ENCODE measurements around the gene AATK. TPM values are rescaled to one million over a fixed set of nuclear protein-coding genes. Genes with fewer than 3 reads are reported as not detected.

AATK gene
- total and polyA plus RNA-seq, 2 experiments from 2014 or later = 5.7 to 6.3 TPM

GRCh38 chr17:81182596-81182995 is 16.6 kb upstream of the AATK start:
- no peak for TF ChIP-seq EZH2 (IDR thresholded peaks at IDR 0.05; ENCODE audit: borderline replicate concordance)
- H3K9me3 ChIP-seq (ENCODE audit: low read depth) = no peaks in the 10 kb centered on the region
- H3K79me2 ChIP-seq = no peaks in the 10 kb centered on the region
- H3K4me3 ChIP-seq = no peak overlapping the region
- DNase-seq (ENCODE audit: low spot score) = no peak
- no peaks in the 10 kb centered on the region for H3K27me3 ChIP-seq
- 90% methylated on average over 5 of the region's 5 CpGs for WGBS (ENCODE audit: low lambda C conversion rate, missing lambda C conversion rate)
- H3K4me1 ChIP-seq (ENCODE audit: insufficient read depth) = no peaks in the 10 kb centered on the region
- no peaks in the 10 kb centered on the region for H3K9me2 ChIP-seq (replicated peaks; ENCODE audit: insufficient read depth)
- no peak overlapping the region for H2AFZ ChIP-seq
- H3K36me3 ChIP-seq (replicated peaks; ENCODE audit: insufficient read depth, low read depth) = no peaks in the 10 kb centered on the region
- no peaks in the 10 kb centered on the region for H4K20me1 ChIP-seq (ENCODE audit: insufficient read depth, poor library complexity, severe bottlenecking)
- H3K4me2 ChIP-seq = no peak overlapping the region
- H3K27ac ChIP-seq = no peak overlapping the region

- TF ChIP-seq CTCF (IDR thresholded peaks at IDR 0.05; ENCODE audit: poor library complexity) = no peak
- no peak for TF ChIP-seq EZH2phosphoT487 (IDR thresholded peaks at IDR 0.05; ENCODE audit: low read depth, severe bottlenecking, unreplicated experiment)
- no peak for TF ChIP-seq EZH2 (IDR thresholded peaks at IDR 0.05; ENCODE audit: borderline replicate concordance)
- no peak overlapping the region for H3K27ac ChIP-seq
- no peaks in the 10 kb centered on the region for H3K9me2 ChIP-seq (replicated peaks; ENCODE audit: insufficient read depth)
- 96% methylated on average over 9 of the region's 19 CpGs for WGBS (ENCODE audit: low lambda C conversion rate, missing lambda C conversion rate)
- no peaks in the 10 kb centered on the region for H3K36me3 ChIP-seq (replicated peaks; ENCODE audit: insufficient read depth, low read depth)
- H3K4me1 ChIP-seq (ENCODE audit: insufficient read depth) = no peaks in the 10 kb centered on the region
- DNase-seq (ENCODE audit: low spot score) = no peak
- no peak overlapping the region for H3K4me2 ChIP-seq
- H3K27me3 ChIP-seq = no peaks in the 10 kb centered on the region
- H3K4me3 ChIP-seq = no peak overlapping the region
- no peaks in the 10 kb centered on the region for H3K79me2 ChIP-seq
- H2AFZ ChIP-seq = no peak overlapping the region
- H3K9me3 ChIP-seq (ENCODE audit: low read depth) = no peaks in the 10 kb centered on the region
- H4K20me1 ChIP-seq (ENCODE audit: insufficient read depth, poor library complexity, severe bottlenecking) = no peaks in the 10 kb centered on the region
Observed at GRCh38 chr17:81181811-81182185, 15.8 kb upstream of the AATK start.

- DNase-seq (ENCODE audit: low spot score) = no peak
- no peak overlapping the region for H3K4me2 ChIP-seq
- 94% methylated on average over 37 of the region's 49 CpGs for WGBS (ENCODE audit: low lambda C conversion rate, missing lambda C conversion rate)
- H3K9me3 ChIP-seq (ENCODE audit: low read depth) = no peaks in the 10 kb centered on the region
- no peaks in the 10 kb centered on the region for H3K27me3 ChIP-seq
- no peak for TF ChIP-seq CTCF (IDR thresholded peaks at IDR 0.05; ENCODE audit: poor library complexity)
- no peak for TF ChIP-seq EZH2phosphoT487 (IDR thresholded peaks at IDR 0.05; ENCODE audit: low read depth, severe bottlenecking, unreplicated experiment)
- TF ChIP-seq EZH2 (IDR thresholded peaks at IDR 0.05; ENCODE audit: borderline replicate concordance) = no peak
- no peaks in the 10 kb centered on the region for H3K4me1 ChIP-seq (ENCODE audit: insufficient read depth)
- no peak overlapping the region for H2AFZ ChIP-seq
- no peaks in the 10 kb centered on the region for H4K20me1 ChIP-seq (ENCODE audit: insufficient read depth, poor library complexity, severe bottlenecking)
- no peaks in the 10 kb centered on the region for H3K36me3 ChIP-seq (replicated peaks; ENCODE audit: insufficient read depth, low read depth)
- H3K9me2 ChIP-seq (replicated peaks; ENCODE audit: insufficient read depth) = no peaks in the 10 kb centered on the region
- H3K79me2 ChIP-seq = no peaks in the 10 kb centered on the region
- H3K27ac ChIP-seq = no peak overlapping the region
- no peak overlapping the region for H3K4me3 ChIP-seq
Observed at GRCh38 chr17:81180836-81181810, 15.1 kb upstream of the AATK start.

GRCh38 chr17:81179861-81180260 is 13.8 kb upstream of the AATK start:
- no peak for DNase-seq (ENCODE audit: low spot score)
- Histone ChIP-seq H3K36me3 (replicated peaks; ENCODE audit: insufficient read depth, low read depth) (no peaks in the 10 kb centered on the region), H4K20me1 (ENCODE audit: insufficient read depth, poor library complexity, severe bottlenecking) (no peaks in the 10 kb centered on the region), H3K9me3 (ENCODE audit: low read depth) (no peaks in the 10 kb centered on the region), H3K79me2 (no peaks in the 10 kb centered on the region), H3K4me3 (no peak overlapping the region), H3K27me3 (no peaks in the 10 kb centered on the region), H3K27ac (no peak overlapping the region), H2AFZ (no peak overlapping the region), H3K9me2 (replicated peaks; ENCODE audit: insufficient read depth) (no peaks in the 10 kb centered on the region), H3K4me1 (ENCODE audit: insufficient read depth) (no peaks in the 10 kb centered on the region), H3K4me2 (no peak overlapping the region)
- no peak for TF ChIP-seq CTCF (IDR thresholded peaks at IDR 0.05; ENCODE audit: poor library complexity)
- TF ChIP-seq EZH2phosphoT487 (IDR thresholded peaks at IDR 0.05; ENCODE audit: low read depth, severe bottlenecking, unreplicated experiment) = no peak
- no peak for TF ChIP-seq EZH2 (IDR thresholded peaks at IDR 0.05; ENCODE audit: borderline replicate concordance)
- 82% methylated on average over 12 of the region's 12 CpGs for WGBS (ENCODE audit: low lambda C conversion rate, missing lambda C conversion rate)

Measured in hepatocyte (in vitro differentiated cells).